ENCODE results near the gene ASB15.

The ASB15 gene

DNA sequence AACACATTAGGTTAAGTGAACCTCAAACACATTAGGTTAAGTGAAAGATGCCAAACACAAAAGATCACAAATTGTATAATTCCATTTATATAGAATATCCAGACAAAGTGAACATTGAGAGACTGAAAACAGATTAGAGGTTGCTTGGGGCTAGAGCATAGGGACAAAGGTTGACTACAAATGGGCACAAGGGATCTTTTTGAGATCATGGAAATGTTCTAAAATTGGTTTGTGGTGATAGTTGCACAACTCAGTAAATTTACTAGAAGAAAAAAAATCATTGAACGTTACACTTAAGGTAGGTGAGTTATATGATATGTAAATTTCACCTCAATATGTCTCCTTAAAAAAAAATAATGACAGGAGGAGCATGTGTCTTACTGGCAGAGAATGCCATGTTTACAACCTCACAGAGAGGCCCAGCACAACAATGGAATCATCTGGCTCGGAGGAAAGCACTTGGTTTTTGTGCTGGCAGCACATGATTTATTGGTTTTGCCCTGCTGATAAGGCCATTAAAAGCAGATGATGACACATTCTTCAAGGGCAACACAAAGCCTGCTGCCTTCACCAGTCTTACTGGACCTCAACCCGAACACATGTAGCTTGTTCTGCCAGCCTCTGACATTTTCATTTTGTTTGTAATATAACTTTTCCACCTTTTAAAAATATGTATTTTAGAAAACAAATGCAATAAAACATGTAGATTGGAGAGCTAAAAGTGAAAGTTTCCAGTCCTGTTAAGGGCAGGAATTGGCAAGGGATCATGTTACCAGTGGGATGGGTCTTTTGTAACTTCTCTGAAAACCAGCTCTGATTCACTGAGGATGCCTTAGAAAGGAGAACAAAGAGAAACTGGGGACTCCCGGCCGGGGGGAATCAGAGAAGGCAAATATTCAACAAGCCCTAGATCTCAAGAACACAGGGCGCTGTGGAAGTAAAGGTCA lies 42.1 kb downstream of the ASB15 start (continued):
- TF ChIP-seq, protein P1, sequence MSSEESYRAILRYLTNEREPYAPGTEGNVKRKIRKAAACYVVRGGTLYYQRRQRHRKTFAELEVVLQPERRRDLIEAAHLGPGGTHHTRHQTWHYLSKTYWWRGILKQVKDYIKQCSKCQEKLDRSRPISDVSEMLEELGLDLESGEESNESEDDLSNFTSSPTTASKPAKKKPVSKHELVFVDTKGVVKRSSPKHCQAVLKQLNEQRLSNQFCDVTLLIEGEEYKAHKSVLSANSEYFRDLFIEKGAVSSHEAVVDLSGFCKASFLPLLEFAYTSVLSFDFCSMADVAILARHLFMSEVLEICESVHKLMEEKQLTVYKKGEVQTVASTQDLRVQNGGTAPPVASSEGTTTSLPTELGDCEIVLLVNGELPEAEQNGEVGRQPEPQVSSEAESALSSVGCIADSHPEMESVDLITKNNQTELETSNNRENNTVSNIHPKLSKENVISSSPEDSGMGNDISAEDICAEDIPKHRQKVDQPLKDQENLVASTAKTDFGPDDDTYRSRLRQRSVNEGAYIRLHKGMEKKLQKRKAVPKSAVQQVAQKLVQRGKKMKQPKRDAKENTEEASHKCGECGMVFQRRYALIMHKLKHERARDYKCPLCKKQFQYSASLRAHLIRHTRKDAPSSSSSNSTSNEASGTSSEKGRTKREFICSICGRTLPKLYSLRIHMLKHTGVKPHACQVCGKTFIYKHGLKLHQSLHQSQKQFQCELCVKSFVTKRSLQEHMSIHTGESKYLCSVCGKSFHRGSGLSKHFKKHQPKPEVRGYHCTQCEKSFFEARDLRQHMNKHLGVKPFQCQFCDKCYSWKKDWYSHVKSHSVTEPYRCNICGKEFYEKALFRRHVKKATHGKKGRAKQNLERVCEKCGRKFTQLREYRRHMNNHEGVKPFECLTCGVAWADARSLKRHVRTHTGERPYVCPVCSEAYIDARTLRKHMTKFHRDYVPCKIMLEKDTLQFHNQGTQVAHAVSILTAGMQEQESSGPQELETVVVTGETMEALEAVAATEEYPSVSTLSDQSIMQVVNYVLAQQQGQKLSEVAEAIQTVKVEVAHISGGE (tag by site-specific recombination; conservative IDR thresholded peaks at IDR 0.05; ENCODE audit: low read depth), result no peak
- TF ChIP-seq ZNF426 (tag by site-specific recombination; IDR thresholded peaks at IDR 0.05), result no peak
- TF ChIP-seq, protein P2, sequence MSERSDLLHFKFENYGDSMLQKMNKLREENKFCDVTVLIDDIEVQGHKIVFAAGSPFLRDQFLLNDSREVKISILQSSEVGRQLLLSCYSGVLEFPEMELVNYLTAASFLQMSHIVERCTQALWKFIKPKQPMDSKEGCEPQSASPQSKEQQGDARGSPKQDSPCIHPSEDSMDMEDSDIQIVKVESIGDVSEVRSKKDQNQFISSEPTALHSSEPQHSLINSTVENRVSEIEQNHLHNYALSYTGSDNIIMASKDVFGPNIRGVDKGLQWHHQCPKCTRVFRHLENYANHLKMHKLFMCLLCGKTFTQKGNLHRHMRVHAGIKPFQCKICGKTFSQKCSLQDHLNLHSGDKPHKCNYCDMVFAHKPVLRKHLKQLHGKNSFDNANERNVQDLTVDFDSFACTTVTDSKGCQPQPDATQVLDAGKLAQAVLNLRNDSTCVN (tag by site-specific recombination; optimal IDR thresholded peaks at IDR 0.05), result no peak
- TF ChIP-seq ZNF654 (tag by site-specific recombination; IDR thresholded peaks at IDR 0.05; ENCODE audit: low read depth), result no peak
- TF ChIP-seq, protein P3, sequence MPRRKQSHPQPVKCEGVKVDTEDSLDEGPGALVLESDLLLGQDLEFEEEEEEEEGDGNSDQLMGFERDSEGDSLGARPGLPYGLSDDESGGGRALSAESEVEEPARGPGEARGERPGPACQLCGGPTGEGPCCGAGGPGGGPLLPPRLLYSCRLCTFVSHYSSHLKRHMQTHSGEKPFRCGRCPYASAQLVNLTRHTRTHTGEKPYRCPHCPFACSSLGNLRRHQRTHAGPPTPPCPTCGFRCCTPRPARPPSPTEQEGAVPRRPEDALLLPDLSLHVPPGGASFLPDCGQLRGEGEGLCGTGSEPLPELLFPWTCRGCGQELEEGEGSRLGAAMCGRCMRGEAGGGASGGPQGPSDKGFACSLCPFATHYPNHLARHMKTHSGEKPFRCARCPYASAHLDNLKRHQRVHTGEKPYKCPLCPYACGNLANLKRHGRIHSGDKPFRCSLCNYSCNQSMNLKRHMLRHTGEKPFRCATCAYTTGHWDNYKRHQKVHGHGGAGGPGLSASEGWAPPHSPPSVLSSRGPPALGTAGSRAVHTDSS (tag by site-specific recombination; IDR thresholded peaks at IDR 0.05), result no peak
- TF ChIP-seq MZF1 (tag by site-specific recombination; IDR thresholded peaks at IDR 0.05; ENCODE audit: borderline replicate concordance), result peak; percentile 78; the same call in 1 of the 2 replicates
- no peak for TF ChIP-seq ZFHX2 (tag by site-specific recombination; conservative IDR thresholded peaks at IDR 0.05)
- TF ChIP-seq ZNF223 (tag by site-specific recombination; IDR thresholded peaks at IDR 0.05), result no peak
- TF ChIP-seq, protein P4, sequence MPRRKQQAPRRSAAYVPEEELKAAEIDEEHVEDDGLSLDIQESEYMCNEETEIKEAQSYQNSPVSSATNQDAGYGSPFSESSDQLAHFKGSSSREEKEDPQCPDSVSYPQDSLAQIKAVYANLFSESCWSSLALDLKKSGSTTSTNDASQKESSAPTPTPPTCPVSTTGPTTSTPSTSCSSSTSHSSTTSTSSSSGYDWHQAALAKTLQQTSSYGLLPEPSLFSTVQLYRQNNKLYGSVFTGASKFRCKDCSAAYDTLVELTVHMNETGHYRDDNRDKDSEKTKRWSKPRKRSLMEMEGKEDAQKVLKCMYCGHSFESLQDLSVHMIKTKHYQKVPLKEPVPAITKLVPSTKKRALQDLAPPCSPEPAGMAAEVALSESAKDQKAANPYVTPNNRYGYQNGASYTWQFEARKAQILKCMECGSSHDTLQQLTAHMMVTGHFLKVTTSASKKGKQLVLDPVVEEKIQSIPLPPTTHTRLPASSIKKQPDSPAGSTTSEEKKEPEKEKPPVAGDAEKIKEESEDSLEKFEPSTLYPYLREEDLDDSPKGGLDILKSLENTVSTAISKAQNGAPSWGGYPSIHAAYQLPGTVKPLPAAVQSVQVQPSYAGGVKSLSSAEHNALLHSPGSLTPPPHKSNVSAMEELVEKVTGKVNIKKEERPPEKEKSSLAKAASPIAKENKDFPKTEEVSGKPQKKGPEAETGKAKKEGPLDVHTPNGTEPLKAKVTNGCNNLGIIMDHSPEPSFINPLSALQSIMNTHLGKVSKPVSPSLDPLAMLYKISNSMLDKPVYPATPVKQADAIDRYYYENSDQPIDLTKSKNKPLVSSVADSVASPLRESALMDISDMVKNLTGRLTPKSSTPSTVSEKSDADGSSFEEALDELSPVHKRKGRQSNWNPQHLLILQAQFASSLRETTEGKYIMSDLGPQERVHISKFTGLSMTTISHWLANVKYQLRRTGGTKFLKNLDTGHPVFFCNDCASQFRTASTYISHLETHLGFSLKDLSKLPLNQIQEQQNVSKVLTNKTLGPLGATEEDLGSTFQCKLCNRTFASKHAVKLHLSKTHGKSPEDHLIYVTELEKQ (tag by site-specific recombination; IDR thresholded peaks at IDR 0.05; ENCODE audit: borderline replicate concordance), result peak; percentile 95
- TF ChIP-seq, protein P5, sequence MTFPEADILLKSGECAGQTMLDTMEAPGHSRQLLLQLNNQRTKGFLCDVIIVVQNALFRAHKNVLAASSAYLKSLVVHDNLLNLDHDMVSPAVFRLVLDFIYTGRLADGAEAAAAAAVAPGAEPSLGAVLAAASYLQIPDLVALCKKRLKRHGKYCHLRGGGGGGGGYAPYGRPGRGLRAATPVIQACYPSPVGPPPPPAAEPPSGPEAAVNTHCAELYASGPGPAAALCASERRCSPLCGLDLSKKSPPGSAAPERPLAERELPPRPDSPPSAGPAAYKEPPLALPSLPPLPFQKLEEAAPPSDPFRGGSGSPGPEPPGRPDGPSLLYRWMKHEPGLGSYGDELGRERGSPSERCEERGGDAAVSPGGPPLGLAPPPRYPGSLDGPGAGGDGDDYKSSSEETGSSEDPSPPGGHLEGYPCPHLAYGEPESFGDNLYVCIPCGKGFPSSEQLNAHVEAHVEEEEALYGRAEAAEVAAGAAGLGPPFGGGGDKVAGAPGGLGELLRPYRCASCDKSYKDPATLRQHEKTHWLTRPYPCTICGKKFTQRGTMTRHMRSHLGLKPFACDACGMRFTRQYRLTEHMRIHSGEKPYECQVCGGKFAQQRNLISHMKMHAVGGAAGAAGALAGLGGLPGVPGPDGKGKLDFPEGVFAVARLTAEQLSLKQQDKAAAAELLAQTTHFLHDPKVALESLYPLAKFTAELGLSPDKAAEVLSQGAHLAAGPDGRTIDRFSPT (tag by site-specific recombination; IDR thresholded peaks at IDR 0.05), result peak; percentile 36; the same call in 1 of the 2 replicates
- TF ChIP-seq KLF9 (tag by site-specific recombination; IDR thresholded peaks at IDR 0.05; ENCODE audit: low read depth), result no peak
- no peak for TF ChIP-seq ZNF292 (tag by site-specific recombination; IDR thresholded peaks at IDR 0.05; ENCODE audit: borderline replicate concordance, low read depth)
- peak; percentile 56; the same call in 1 of the 2 replicates for TF ChIP-seq ZNF2 (tag by site-specific recombination; IDR thresholded peaks at IDR 0.05)
- TF ChIP-seq ZNF560 (tag by site-specific recombination; IDR thresholded peaks at IDR 0.05; ENCODE audit: borderline replicate concordance), result no peak
- TF ChIP-seq ZNF391 (tag by site-specific recombination; IDR thresholded peaks at IDR 0.05; ENCODE audit: borderline replicate concordance, low read depth), result no peak; the same call in 1 of the 2 replicates
- no peak for TF ChIP-seq ZNF677 (tag by site-specific recombination; IDR thresholded peaks at IDR 0.05)
- no peak for TF ChIP-seq ZNF555 (tag by site-specific recombination; conservative IDR thresholded peaks at IDR 0.05)
- TF ChIP-seq, protein P6, sequence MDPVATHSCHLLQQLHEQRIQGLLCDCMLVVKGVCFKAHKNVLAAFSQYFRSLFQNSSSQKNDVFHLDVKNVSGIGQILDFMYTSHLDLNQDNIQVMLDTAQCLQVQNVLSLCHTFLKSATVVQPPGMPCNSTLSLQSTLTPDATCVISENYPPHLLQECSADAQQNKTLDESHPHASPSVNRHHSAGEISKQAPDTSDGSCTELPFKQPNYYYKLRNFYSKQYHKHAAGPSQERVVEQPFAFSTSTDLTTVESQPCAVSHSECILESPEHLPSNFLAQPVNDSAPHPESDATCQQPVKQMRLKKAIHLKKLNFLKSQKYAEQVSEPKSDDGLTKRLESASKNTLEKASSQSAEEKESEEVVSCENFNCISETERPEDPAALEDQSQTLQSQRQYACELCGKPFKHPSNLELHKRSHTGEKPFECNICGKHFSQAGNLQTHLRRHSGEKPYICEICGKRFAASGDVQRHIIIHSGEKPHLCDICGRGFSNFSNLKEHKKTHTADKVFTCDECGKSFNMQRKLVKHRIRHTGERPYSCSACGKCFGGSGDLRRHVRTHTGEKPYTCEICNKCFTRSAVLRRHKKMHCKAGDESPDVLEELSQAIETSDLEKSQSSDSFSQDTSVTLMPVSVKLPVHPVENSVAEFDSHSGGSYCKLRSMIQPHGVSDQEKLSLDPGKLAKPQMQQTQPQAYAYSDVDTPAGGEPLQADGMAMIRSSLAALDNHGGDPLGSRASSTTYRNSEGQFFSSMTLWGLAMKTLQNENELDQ (tag by site-specific recombination; IDR thresholded peaks at IDR 0.05; ENCODE audit: low read depth), result no peak
- no peak for TF ChIP-seq ZNF544 (tag by site-specific recombination; IDR thresholded peaks at IDR 0.05)
- no peak for TF ChIP-seq IKZF3 (tag by site-specific recombination; IDR thresholded peaks at IDR 0.05)
- no peak for TF ChIP-seq ZNF658 (tag by site-specific recombination; IDR thresholded peaks at IDR 0.05)
- no peak for TF ChIP-seq ZNF23 (tag by site-specific recombination; IDR thresholded peaks at IDR 0.05; ENCODE audit: borderline replicate concordance)

All from HEK293 (cell line).